ENCODE data around the gene C22orf31.

Gene C22orf31

DNA sequence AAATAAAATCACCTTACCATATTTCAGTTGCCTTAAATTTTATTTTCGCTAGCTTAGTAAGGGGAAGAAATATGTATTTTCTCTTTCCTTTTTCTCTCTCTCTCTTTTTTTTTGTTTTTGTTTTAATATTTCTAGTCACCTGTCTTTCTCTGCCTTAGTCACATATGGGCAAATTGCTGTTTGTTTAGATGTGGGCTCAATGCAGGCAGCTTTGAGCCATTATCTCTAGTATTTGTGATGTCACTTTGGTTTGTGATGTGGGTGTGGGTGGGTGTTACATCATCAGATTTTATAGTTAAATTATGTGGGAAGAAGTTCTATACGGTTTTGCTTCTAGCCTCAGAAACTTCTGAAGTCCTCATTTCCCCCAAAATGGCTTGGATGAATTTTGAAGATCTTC lies at the start of gene C22orf31:
Gene C22orf31, minus strand, starts transcription at position 59 of the 400 bp plus-strand sequence. Its CDS starts 39 bp downstream, at position 20.
- H3K36me3 Mint-ChIP-seq = no peaks in the 10 kb centered on the region
- no peak within 1 kb of the TSS for H3K27ac Mint-ChIP-seq
- H3K4me1 Mint-ChIP-seq = peaks cover 7% of the 10 kb centered on the region
- ATAC-seq (ENCODE audit: low read depth) (no peak), DNase-seq (ENCODE audit: low spot score in 2 of 2) (no peak)
- peaks cover 16% of the 10 kb centered on the region for H3K27me3 Mint-ChIP-seq
- no peak within 1 kb of the TSS for H3K4me3 Mint-ChIP-seq
- H3K9me3 Mint-ChIP-seq = no peaks in the 10 kb centered on the region

GRCh38 chr22:29110946-29111345 lies 49.3 kb upstream of the C22orf31 start:
- DNase-seq (ENCODE audit: low spot score in 2 of 2) (no peak), ATAC-seq (ENCODE audit: low read depth) (no peak)
- H3K9me3 Mint-ChIP-seq = no peaks in the 10 kb centered on the region
- no peak overlapping the region for H3K27ac Mint-ChIP-seq
- H3K4me3 Mint-ChIP-seq = no peak overlapping the region
- H3K27me3 Mint-ChIP-seq = peaks cover 23% of the 10 kb centered on the region
- H3K36me3 Mint-ChIP-seq = no peaks in the 10 kb centered on the region
- no peaks in the 10 kb centered on the region for H3K4me1 Mint-ChIP-seq

DNA sequence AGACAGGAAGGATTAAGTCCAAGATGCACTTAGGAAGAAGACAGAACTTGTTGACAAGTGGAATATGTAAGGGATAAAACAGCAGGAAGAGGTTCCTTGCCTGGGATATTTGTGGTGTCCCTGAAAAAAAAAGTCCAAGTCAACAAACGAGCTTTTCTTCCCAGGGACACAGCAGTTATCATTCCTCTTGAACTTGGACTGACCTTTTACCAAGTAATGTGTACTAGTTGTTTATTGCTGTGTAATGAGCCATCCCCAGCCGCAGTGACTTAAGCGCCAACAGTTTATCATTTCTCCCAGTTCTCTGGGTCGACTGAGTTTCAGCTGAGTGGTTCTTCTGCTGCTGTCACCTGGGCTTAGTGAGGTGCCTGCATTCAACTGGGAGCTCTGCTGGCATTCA lies 48.2 kb upstream of the C22orf31 start:
- Mint-ChIP-seq H3K27ac (no peak overlapping the region), H3K9me3 (no peaks in the 10 kb centered on the region), H3K36me3 (no peaks in the 10 kb centered on the region), H3K4me3 (no peak overlapping the region), H3K27me3 (peaks cover 16% of the 10 kb centered on the region), H3K4me1 (no peaks in the 10 kb centered on the region)
- DNase-seq (ENCODE audit: low spot score in 2 of 2) (no peak), ATAC-seq (ENCODE audit: low read depth) (no peak)

DNA sequence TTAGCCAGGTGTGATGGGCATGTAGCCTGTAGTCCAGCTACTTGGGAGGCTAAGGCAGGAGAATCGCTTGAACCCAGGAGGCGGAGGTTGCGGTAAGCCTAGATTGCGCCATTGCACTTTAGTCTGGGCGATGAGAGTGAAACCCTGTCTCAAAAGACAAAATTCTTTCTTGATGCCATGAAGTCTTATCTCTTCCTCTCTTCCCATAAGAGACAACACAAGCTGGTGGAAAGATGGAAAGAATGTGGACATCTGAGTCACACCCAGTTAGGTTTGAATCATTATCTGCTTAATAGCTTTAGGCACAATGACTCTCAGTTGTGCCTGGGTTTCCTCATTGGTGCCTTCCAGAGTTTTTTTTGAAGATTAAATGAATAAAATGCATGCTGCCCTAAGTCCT lies 46.5 kb upstream of the C22orf31 start:
- Mint-ChIP-seq H3K27me3 (peaks cover 11% of the 10 kb centered on the region), H3K27ac (no peak overlapping the region), H3K4me1 (no peaks in the 10 kb centered on the region), H3K4me3 (no peak overlapping the region), H3K36me3 (no peaks in the 10 kb centered on the region), H3K9me3 (no peaks in the 10 kb centered on the region)
- ATAC-seq (ENCODE audit: low read depth) (no peak), DNase-seq (ENCODE audit: low spot score in 2 of 2) (no peak)

GRCh38 chr22:29106839-29107238 lies 45.2 kb upstream of the C22orf31 start:
- DNase-seq (ENCODE audit: low spot score in 2 of 2) = no peak
- ATAC-seq (ENCODE audit: low read depth) = no peak

GRCh38 chr22:29105468-29105867 lies 43.8 kb upstream of the C22orf31 start:
- no peaks in the 10 kb centered on the region for H3K36me3 Mint-ChIP-seq
- DNase-seq (ENCODE audit: low spot score in 2 of 2) = no peak
- no peak overlapping the region for H3K27ac Mint-ChIP-seq
- no peaks in the 10 kb centered on the region for H3K4me1 Mint-ChIP-seq
- H3K4me3 Mint-ChIP-seq = no peak overlapping the region
- H3K27me3 Mint-ChIP-seq = peaks cover 11% of the 10 kb centered on the region
- H3K9me3 Mint-ChIP-seq = no peaks in the 10 kb centered on the region
- ATAC-seq (ENCODE audit: low read depth) = no peak

More at GRCh38 chr22:29106839-29107238, 45.2 kb upstream of the C22orf31 start:
- Mint-ChIP-seq H3K9me3 (no peaks in the 10 kb centered on the region), H3K4me3 (no peak overlapping the region), H3K27ac (no peak overlapping the region), H3K36me3 (no peaks in the 10 kb centered on the region), H3K27me3 (peaks cover 11% of the 10 kb centered on the region), H3K4me1 (no peaks in the 10 kb centered on the region)

DNA sequence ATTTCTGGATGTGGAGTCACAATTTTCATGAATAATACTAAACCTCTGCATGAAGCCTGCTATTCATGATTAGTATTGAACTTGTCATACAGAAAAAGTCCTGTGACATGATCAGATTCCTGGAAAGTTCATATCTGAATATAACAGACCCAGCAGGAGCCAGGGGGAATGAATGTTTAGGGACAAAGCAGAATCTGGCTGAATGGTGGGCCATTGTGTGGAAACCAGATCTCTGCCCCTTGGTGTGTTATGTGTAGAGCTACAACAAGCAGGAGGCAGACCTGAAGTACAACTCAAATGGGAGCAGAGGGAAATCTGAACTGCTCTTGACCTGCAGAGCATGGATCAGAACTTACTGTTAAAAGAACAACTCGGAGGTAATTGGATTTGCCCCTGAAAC lies 41.5 kb upstream of the C22orf31 start:
- DNase-seq (ENCODE audit: low spot score in 2 of 2) = no peak
- no peak for ATAC-seq (ENCODE audit: low read depth)

GRCh38 chr22:29102300-29102699 lies 40.7 kb upstream of the C22orf31 start:
- Mint-ChIP-seq H3K9me3 (no peaks in the 10 kb centered on the region), H3K4me1 (no peaks in the 10 kb centered on the region)
- no peak for DNase-seq (ENCODE audit: low spot score in 2 of 2)

More for the DNA sequence above, 41.5 kb upstream of the C22orf31 start:
- no peak overlapping the region for H3K27ac Mint-ChIP-seq
- H3K4me1 Mint-ChIP-seq = no peaks in the 10 kb centered on the region
- no peaks in the 10 kb centered on the region for H3K36me3 Mint-ChIP-seq
- no peak overlapping the region for H3K4me3 Mint-ChIP-seq
- no peaks in the 10 kb centered on the region for H3K9me3 Mint-ChIP-seq
- H3K27me3 Mint-ChIP-seq = peaks cover 5% of the 10 kb centered on the region

DNA sequence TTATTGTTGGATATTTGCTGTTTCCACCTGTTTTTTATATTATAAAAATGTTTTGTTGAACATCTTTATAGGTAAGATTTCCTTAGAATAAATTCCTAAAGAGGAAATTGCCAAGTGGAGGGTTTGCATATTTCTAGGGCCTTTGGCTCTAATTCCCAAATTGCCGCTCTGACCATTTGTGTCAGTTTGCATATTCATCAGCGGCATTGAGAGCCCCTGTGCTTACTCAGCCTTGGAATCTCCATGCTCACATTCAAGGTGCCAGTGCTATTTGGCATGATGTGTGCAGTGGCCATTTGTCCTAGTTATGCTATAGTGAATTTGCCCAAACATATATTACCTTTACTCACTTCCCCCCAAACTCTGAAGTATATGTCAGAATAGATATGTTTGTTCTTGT lies 36.7 kb upstream of the C22orf31 start:
- peaks cover 4% of the 10 kb centered on the region for H3K27me3 Mint-ChIP-seq
- no peak overlapping the region for H3K27ac Mint-ChIP-seq
- no peaks in the 10 kb centered on the region for H3K4me1 Mint-ChIP-seq
- H3K9me3 Mint-ChIP-seq = no peaks in the 10 kb centered on the region
- H3K4me3 Mint-ChIP-seq = no peak overlapping the region
- no peaks in the 10 kb centered on the region for H3K36me3 Mint-ChIP-seq
- ATAC-seq (ENCODE audit: low read depth) (no peak), DNase-seq (ENCODE audit: low spot score in 2 of 2) (no peak)

More at GRCh38 chr22:29102300-29102699, 40.7 kb upstream of the C22orf31 start:
- Mint-ChIP-seq H3K36me3 (no peaks in the 10 kb centered on the region), H3K27ac (no peak overlapping the region), H3K27me3 (peaks cover 5% of the 10 kb centered on the region), H3K4me3 (no peak overlapping the region)
- ATAC-seq (ENCODE audit: low read depth) = no peak

DNA sequence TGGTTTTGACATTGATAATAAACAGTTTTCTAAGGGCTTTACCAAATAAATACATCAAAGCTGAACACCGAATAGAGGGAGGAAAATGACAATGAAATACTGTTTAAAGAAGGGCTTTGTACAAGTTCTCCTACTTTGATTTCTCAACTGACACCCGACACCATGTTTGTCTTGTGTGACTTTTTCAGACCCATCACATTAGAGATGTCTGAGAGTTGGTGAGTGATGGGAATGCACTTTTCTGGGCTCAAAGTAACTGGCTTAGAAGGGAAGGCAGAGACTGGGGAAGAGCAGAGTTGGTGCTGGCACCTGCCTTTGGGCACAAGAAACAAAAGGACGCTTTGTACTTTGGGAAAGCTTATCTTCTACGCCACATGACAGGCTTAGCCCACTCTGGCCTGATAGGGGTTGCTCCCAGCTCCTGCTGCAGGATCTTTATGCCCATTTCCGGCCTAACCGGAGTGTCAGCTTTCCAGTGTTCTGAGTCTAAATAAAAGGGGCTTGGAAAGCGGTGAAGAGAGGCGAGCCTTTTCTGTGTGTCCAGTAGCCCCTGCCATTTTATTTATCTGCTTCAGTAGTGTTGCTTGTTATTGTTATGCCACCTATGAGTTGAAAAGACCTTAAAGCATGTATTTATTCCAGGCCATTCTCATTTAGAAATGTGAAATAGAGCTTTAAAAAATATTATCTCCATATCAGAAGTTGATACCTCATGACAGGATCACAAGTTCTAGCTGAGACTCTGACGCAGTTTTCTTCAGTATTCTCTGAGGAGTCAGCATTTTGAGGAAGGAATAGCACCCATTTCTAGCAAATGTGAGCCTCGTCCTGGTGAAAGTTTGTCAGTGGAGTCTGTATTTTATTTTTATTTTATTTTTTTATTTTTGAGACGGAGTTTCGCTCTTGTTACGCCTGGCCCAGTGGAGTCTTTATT lies 35.4 kb upstream of the C22orf31 start:
- Mint-ChIP-seq H3K27me3 (peaks cover 6% of the 10 kb centered on the region), H3K9me3 (no peaks in the 10 kb centered on the region), H3K4me1 (no peaks in the 10 kb centered on the region), H3K4me3 (no peak overlapping the region), H3K27ac (no peak overlapping the region), H3K36me3 (no peaks in the 10 kb centered on the region)
- ATAC-seq (ENCODE audit: low read depth) (no peak), DNase-seq (ENCODE audit: low spot score in 2 of 2) (no peak)

- H3K27me3 Mint-ChIP-seq = peaks cover 9% of the 10 kb centered on the region
- no peak overlapping the region for H3K27ac Mint-ChIP-seq
- peaks cover 2% of the 10 kb centered on the region for H3K4me1 Mint-ChIP-seq
- no peaks in the 10 kb centered on the region for H3K36me3 Mint-ChIP-seq
- H3K4me3 Mint-ChIP-seq = no peak overlapping the region
- ATAC-seq (ENCODE audit: low read depth) = no peak
- no peaks in the 10 kb centered on the region for H3K9me3 Mint-ChIP-seq
- DNase-seq (ENCODE audit: low spot score in 2 of 2) = no peak
Observed at GRCh38 chr22:29095459-29095858, 33.8 kb upstream of the C22orf31 start.

DNA sequence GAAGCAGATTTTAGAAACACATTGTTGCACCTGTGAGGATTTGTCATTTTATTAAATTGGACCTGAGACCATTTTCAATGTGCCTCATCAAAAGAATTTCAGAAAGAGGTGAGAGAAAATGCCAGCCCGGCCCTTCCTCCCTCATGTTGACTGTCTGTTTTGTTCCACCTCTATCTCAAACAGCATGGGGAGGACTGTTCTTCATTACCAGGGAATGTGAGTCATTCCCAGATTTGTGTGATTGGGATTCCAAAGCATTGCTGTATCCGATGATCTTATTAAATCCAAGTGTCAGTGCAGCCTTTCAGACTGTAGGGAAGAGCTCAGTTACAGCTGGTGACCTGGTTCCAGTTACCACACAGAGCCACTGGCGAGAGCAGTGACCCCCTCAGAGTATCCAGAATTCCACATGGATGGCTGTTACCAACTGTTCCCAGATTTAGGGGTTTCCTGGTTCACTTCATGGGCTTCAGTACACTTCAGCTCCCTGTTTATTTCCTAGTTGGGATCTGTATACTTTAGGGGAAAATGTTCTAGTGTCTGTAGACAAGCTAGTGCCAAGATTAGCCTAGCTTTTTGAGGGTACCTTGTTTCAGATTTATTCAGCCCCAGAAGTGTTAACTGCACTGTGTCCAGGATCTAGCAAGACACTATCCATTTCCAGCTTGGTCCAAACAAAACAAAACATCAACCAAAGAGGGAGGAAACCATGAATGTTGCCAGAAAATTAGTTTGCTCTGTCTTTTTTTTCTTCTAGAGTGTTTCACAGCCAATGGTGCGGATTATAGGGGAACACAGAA lies 32.1 kb upstream of the C22orf31 start:
- Mint-ChIP-seq H3K27ac (no peak overlapping the region), H3K4me1 (peaks cover 2% of the 10 kb centered on the region), H3K9me3 (no peaks in the 10 kb centered on the region), H3K36me3 (no peaks in the 10 kb centered on the region), H3K4me3 (no peak overlapping the region), H3K27me3 (peaks cover 13% of the 10 kb centered on the region)
- ATAC-seq (ENCODE audit: low read depth) (no peak), DNase-seq (ENCODE audit: low spot score in 2 of 2) (no peak)

DNA sequence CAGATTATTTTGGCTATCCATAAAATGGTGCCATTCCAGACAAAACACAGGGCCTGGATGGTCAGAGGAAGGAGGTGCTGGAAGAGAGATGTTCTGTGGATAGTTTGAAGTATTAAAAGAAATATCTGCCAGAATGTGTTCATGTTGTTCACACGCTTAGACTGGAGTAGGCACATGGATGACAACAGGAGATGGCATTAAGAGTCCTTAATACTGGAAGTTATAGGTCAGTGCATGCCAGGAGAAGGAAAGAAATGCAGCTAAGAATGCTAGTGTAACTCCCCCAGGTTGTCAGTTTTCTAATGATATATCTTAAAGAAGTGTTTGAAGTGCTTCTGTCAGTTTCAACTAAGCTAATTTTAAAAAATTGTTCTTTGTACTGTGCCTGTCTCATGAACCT lies 31.4 kb upstream of the C22orf31 start:
- ATAC-seq (ENCODE audit: low read depth) = no peak
- Mint-ChIP-seq H3K27me3 (peaks cover 13% of the 10 kb centered on the region), H3K4me3 (no peak overlapping the region), H3K27ac (no peak overlapping the region), H3K9me3 (no peaks in the 10 kb centered on the region), H3K4me1 (peaks cover 2% of the 10 kb centered on the region), H3K36me3 (no peaks in the 10 kb centered on the region)
- no peak for DNase-seq (ENCODE audit: low spot score in 2 of 2)

DNA sequence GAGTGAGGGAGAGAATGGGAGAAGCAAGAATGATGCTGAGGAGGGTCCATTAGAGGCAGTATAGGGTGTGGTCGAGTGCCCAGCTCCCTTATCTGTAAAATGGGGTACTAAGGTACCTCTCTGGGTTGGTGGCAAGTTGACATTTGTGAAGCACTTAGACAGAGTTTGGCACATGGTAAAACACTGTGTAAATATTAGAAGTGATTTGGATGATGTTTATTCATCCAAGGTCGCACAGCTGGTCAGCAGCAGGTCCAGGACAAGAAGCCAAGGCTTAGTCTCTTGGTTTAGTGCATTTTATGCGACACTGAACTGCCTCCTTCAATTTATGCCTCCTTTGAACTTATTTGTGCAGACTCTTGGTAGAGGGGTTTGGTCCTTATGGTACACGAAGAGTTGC lies 30.6 kb upstream of the C22orf31 start:
- peaks cover 13% of the 10 kb centered on the region for H3K27me3 Mint-ChIP-seq

More for the DNA sequence above, 30.6 kb upstream of the C22orf31 start:
- no peaks in the 10 kb centered on the region for H3K36me3 Mint-ChIP-seq
- no peak overlapping the region for H3K27ac Mint-ChIP-seq
- DNase-seq (ENCODE audit: low spot score in 2 of 2) (no peak), ATAC-seq (ENCODE audit: low read depth) (no peak)
- peaks cover 2% of the 10 kb centered on the region for H3K4me1 Mint-ChIP-seq
- no peak overlapping the region for H3K4me3 Mint-ChIP-seq
- H3K9me3 Mint-ChIP-seq = no peaks in the 10 kb centered on the region
